ENCODE measurements around the gene OR4F15.
"Not testable (repeated sequence)": the region's sequence is repeated elsewhere in the genome, so short reads cannot be mapped to it uniquely, and the experiment has no call there.

The OR4F15 gene, protein sequence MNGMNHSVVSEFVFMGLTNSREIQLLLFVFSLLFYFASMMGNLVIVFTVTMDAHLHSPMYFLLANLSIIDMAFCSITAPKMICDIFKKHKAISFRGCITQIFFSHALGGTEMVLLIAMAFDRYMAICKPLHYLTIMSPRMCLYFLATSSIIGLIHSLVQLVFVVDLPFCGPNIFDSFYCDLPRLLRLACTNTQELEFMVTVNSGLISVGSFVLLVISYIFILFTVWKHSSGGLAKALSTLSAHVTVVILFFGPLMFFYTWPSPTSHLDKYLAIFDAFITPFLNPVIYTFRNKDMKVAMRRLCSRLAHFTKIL

DNA sequence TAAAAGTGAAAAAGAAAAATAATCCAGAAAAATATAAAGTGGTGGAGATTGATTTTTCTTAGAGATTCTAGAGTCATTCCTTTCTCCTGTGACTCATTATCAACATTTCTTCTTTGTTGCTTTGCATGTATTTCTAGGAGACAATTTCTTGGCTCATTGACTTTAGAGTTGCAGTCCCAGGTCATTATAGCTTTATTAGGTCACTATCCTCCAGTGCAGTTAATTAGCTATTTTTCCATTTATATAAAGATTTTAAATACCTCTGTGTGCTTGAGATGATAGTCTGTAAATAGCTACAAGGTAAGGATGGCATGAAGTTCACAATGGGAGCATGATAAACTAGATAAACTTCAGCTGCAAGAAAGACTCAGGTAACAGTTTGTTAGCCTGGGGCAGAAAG is at the start of gene OR4F15:
Gene OR4F15 (plus strand): TSS at position 301 of the 400 bp plus-strand sequence. CDS start 5,985 bp downstream, outside the sequence.
- DNase-seq = no peak

DNA sequence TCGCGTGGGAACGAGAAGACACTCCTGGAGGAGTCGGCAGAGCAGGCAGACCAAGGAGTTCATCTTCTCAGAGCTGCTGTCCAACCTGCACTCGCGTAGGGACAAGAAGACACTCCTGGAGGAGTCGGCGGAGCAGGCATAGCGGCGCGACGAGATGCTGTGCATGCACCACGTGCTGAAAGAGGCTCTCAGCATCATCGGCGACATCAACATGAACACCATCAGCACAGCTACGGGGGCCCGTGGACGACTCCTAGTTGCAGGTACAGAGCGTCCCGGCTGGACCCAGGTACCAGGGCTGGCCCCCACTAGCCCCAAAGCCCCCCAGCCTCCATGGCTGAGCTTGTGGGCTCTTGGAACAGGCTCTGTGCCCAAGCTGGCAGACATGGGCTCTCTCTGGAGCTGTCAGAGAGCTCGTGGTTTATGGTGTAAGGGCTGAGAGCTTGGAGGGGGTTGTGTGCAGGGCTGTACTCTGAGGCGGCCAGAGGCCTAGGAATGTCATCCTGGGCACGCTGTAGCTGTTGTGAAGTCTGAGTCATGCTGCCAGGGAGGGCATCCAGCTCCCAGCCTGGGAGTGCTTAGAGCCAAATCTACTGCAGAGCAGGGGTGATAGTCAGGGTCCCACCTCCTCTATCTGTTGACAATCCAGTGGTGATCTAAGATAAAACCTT is 47.2 kb upstream of the OR4F15 start:
- DNase-seq = not testable (repeated sequence)

DNA sequence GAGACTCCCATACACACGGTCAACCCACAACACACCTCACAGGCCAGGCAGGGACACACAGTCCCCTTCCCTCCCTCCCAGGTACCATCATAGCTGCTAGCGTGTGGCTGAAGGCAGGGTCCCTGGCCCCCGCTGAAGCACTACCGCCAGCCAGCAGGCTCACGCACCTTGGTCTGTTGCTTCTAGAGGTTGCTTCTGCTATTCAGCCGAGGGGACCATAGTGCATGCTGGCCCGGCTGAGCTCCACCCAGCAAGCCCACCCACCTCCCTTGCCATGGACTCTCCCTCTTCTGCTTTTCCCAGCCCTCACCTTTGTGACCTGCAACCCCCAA is 46.7 kb upstream of the OR4F15 start:
- DNase-seq = not testable (repeated sequence)

DNA sequence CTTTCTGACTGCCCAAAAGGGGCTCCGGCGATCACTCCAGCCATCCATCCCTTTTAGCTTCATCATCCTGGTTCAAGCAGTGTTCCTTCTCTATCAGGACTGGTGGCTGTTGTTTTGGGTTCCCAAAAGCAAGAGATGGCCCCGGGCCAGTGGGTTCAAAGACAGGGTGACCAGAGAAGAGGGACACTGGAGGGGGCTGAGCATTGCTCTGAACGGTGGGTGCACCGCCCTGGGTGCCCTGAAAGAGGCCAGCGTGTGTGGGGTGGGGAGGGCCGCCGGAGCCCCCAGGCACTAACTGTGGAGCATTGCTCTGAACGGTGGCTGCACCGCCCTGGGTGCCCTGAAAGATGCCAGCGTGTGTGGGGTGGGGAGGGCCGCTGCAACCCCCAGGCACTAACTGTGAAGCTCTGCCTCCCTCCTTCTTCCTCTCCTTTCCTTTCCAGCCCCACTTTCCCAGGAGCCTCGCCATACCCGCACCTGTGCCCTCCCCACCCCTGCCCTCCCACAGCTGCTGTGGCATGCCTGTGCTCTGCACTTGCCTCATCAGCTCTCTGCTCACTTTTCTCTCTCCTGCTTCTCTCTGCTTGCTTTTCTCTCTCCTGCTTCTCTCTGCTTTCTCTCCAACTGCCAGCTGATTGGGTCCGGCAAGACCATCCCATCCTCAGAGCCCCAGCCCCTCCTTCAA is 46.1 kb upstream of the OR4F15 start:
- no peak for DNase-seq

DNA sequence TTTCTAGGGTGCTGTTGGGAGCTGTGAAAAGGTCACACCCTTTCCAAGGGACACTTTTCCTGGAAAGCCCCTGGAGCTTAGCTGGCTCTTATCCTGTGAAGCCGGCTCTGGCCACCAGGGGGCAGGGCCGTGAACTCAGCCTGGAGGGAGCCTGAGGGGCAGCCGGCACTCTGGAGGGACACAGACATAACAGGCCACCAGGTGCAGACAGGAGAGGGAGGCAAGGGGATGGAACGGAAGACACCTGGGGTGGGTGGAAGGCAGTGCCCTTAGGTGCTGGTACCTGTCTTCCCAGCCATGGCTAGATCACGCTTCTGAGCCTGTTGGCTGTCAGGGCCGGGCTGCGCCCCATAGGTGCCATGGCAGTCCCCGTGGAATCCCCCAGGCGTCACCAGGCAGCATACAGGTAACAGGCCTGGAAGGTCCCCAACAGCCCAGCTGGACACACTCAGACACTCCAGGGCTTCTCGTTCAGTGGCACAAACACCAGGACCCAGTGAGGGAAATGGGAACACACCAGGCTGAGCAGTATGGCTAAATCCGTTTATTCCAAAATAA is 44.8 kb upstream of the OR4F15 start:
- not testable (repeated sequence) for DNase-seq

DNA sequence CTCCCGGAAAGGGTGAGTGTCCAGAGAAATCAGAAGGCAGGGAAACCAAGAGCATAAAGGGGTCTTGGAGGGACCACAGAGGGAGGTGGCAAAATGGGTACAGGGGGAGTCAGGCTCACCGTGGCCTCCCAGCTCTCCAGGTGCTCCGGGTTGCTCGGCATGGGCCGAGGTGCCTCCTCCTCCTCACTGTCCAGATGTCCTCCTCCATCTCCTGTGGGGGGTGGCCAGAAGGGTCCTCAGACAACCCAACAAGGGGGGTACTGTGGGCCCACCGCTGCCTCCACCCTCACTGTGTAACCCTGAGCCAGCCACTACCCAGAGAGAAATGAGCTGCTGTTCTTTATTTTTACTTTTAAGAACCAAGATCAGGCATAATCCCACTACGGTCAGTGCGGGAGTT is 39.1 kb upstream of the OR4F15 start:
- DNase-seq = no peak

DNA sequence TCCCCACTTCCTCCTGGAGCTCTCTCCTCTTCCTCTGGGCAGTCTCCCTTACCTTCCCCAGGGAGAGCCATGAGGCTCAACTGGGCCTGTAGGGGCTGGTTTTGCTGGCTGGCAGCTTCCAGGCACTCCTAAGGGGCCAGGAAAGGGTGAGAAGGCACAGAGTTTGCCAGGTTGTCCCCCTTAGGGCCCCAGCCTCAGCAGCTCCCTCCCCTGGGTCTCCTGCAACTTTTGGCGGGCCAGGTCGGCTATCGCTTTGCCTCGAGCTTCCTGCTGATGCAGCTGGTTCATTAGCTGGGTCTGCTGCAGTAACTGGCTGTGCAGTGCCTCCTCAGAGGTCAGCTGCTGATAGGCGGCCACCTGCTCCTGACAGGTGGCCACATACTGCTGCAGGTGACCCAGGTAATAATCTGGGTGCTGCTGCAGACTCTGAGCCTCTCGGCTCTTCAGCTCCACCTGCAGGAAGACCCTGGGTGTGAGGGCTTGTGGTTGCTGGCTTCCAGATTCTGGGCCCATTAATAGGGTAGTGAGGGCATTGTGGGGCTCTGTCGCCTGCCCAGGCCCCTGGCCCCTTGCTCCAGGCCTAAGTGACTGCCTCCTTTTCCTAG is 38.4 kb upstream of the OR4F15 start:
- DNase-seq = no peak

DNA sequence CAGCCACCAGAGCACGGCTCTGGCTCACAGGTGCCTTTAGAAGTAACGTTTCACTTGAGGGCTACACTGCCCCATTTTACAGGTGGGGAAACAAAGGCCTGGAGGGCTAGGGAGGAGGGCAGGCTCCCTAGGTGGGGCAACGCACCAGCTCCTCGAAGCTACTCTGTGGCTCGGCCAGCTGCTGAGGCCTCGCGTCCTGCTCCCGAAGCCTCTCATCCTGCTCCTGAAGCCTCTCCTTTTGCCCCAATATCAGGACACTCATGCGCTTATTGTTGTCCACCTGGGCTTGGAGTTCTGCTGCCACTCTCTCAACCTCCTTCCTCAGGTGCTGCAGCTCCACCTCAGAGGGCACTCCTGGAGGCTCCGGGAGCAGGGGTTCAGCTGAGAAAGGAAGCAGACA is 36.9 kb upstream of the OR4F15 start:
- DNase-seq = no peak

DNA sequence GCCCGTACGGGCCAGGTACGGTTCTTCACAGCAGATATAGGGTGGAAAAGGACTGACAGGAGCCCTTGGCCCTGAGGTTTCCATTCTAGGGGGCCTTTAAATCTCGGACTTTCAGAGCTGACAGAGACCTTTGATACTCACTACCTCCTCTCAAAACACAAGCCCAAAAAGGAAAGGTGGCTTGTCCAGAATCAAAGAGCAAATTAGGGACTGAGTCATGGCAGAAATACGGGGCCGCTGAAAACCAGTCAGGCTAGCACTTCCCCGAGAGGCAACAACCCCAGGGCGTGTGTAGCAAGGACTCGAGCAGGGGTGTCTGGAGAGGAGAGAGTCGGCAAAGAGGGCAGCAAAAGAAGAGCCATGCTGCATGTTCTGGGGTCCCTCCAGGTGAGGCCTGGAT is 33.4 kb upstream of the OR4F15 start:
- not testable (repeated sequence) for DNase-seq

DNA sequence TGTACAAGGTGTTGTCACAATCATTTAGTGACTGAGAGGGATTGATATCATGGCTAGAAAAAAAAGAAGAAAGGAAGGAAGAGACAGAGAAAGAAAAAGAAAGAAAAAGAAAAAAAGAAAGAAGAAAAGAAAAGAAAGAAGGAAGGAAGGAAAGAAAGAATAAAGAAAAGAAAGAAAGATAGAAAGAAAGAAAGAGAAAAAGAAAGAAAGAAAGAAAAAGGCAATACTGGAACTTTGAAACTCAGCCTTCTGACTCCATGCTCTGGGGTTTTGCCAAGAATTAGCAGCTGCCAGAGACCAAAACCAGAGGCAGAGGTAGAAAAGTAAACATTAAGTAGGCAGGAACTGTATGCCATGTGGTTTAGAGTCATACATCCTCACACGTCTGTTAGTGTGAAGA is 31.8 kb upstream of the OR4F15 start:
- DNase-seq = not testable (repeated sequence)

DNA sequence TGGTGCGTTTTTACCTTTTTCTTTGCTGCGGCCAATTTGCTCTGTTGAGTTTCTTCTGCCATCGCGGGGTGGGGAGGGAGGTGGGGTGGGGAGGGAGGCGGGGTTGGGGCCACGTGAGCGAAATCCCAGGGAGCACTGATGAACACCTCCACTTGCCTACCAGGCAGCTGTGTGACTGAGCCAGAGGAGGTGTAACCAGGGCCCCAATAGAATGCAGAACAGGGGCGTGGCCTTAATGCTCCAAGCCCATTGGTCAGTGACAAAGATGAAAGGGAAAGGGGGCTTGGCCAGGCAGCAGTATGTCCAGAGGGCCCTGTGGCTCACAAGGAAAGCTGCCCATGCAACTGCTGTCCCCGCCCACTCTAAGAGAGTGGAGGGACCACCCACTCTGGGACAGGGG is 30.1 kb upstream of the OR4F15 start:
- no peak for DNase-seq

DNA sequence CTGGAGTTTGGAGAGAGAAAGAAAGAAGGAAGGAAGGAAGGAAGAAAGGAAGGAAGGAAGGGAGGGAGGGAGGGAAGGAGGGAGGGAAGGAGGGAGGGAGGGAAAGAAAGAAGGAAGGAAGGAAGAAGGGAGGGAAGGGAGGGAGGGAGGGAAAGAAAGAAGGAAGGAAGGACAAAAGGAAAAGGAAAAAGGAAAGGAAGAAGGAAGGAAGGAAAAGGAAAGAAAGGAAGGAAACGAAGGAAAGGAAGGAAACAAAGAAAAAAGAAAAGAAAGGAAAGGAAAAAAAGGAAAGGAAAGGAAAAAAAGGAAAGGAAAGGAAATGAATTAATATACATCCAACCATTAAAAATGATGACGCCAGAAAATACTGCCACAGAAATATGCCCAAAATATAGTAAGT is 27.4 kb upstream of the OR4F15 start:
- no peak for DNase-seq

DNA sequence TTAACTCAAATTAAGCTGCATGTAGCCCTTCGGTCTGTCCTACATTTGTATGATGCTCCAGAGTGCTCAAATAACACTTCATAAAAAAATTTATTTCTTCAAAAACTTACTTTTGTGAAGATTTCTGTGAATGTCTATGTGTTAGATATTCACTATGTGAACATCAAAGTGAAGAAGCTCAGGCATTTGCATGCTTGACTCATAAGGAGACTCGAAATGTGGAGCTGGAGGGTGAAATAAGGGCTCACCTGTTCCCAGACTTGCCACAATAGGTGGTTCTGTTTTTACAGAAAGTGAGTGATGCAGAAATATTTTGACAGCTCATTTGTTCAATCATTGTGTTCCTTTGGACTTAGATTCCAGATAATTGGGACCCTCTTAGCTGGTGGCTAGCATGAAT is 25.6 kb upstream of the OR4F15 start:
- not testable (repeated sequence) for DNase-seq

DNA sequence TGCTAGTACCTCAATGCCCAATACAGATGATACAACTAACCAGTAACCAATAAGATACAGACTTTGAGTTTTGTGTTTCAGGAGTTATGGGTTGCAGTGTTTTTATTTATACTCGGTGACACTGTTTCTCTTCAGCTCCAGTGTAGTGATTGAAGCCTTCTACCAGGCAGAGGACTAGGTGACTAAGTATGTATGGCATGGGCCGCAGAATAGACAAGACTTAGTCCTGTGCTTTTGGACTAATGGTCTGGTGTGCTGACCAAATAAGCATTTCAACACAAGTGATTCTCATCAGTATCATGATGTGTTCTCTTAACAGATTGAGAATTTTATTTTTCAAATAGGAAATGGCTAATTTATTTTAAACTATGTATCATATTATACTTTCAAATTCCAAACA is 24.0 kb upstream of the OR4F15 start:
- not testable (repeated sequence) for DNase-seq

DNA sequence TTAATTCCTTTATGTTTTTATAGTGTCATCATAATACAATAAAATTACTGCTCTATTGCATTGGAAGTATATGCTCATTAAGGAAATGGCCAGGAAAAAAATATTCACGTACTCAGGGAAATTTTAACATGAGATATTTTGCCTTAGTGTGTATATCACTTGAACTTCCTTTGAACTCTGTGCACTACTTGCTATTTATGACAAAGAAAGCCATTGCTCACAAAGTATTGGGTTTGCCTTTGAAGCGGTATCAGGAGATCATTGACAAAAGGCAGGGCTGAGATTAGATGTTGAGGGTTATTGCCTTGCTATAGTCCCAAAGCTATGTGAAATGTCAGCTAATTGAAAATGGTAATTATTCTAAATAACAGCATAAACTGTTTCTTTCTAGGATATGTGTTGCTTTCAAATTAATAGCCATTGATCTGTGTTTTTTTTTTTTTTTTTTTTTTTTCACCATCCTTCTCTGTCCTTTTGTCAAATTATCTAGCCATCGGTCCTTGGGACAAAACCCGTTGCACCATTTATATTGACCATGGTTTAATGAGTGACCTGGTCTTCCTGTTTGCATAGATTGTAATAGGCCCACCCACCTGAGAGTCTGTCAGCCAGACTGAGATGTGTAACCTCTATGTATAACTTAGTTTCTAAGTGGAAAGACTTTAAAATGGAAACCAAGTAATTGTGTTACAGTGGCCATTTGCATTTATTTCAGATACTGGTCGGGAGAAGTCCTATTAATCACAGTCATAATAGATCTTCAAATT is 23.3 kb upstream of the OR4F15 start:
- not testable (repeated sequence) for DNase-seq

DNA sequence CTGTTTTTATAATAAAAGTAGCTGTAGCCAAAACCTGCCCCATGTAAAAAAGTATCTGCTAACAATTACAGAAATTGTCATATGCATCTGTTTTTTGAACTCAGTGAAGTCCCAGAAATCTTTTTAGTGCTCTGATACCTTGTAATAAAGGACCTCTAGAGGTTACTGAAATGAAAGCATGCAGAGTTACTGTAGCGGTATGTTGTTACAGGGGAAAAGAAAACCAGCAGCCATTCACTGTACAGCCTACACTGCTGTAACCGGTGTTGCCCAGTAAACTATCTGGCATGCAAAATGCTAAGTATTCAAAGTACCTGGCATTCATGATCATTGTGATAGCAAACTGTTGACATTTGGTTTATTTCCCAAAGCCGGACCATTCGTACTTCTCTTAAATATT is 21.3 kb upstream of the OR4F15 start:
- not testable (repeated sequence) for DNase-seq

DNA sequence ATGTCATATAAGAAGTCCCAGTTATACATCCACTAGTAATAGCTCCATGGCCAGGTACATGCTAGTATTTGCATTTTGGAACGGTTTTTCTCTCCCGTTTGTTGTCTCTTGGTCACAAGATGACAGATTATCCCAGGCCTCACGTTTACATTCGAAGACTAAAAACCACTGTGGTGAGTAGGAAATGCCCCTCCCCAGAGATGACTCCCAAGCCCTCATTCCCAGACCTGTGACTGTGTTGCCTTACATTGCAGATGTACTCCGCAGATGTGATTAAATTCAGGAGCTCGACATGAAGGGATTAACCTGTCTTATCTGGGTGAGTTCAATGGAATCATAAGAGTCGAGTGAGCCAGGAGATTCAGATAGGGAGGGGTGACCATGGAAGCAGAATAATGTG is 18.0 kb upstream of the OR4F15 start:
- DNase-seq = not testable (repeated sequence)

DNA sequence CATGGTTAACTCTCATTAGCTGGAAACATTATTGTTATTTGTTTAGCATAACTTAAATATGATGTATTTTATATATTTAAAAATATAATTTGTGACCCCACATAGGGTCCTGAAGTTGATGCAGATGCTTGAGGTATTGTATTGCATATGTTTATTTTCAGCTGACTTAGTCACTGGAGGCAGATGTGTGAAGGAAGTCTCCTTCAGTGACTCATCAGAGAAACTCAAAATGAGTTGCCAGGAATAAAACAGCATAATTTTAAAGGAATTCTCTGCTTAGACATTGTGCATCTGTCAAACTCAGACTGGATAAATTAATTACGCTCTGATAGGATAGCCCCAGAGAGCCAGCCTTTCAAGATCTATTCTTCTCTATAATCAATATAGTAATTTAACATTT is 16.5 kb upstream of the OR4F15 start:
- DNase-seq = no peak

DNA sequence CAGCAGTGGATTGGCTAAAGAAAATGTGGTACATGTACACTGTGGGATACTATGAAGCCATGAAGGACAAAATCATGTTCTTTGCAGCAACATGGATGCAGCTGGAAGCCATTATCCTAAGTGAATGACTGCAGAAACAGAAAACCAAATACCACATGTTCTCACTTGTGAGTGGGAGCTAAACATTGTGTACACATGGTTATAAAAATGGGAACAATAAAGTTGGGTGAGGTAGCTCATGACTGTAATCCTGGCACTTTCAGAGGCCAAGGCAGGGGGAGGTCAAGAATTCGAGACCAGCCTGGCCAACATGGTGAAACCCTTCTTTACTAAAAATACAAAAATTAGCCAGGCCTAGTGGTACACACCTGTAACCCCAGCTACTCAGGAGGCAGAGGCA is 12.3 kb upstream of the OR4F15 start:
- DNase-seq = no peak

DNA sequence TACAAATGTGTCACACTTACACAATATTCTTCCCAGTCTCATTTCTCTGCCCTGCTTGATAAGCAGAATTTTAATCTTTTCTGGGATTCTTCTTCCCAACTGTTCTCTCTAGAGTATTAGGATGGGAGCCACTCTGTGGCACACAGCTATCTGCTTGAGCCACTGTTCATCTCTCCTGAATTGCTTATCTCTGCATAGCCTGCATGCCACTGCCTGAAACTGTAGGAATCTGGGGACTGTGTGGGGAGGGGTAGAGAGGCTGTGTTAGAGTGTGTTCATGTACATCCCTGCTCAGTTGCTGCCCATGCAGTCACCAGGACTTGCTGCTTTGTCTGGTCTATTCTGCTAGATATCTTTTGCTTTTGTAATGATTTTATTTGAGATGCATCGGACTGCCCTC is 11.0 kb upstream of the OR4F15 start:
- no peak for DNase-seq

DNA sequence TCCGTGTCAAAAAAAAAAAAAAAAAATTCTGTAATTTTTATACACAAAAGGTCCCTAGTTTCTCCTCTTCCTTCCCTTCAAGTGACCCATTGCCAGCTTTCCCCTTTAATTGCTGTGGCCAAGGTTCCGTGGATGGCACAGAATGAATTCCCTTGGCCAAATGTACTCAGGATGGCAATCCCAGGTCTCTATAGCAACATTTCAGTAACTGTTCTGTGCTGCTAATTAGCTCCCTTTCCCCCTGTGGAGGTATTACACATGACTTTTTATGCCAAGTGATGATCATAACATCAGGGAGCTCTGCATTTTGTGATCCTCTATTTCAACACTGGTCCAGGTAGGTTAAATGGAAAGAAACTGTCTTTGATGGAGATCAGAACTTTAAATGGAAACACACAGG is 8.8 kb upstream of the OR4F15 start, which contains the start of gene OR4F6:
Gene OR4F6 (plus strand): TSS at position 301 of the 400 bp plus-strand sequence. CDS start 2,211 bp downstream, outside the sequence.
- DNase-seq = no peak

DNA sequence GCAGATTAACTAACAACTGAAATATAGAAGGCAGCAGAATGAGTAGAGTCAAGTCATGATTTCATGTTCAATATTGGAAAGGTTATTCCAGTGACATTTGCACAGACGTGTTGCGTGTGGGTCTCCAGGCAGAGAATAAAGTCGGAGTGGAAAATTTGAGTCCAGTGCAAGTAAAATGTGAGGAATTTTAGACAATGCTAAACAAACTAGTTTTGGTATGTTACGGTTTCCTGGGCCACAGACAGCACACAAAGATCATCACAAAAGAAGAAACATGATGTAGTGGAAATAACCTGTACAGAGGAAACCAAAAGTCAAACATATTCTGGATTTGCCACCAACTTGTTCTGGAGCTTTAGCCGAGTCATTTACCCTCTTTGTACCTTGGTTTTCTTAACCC is 8.3 kb upstream of the OR4F15 start:
- no peak for DNase-seq

DNA sequence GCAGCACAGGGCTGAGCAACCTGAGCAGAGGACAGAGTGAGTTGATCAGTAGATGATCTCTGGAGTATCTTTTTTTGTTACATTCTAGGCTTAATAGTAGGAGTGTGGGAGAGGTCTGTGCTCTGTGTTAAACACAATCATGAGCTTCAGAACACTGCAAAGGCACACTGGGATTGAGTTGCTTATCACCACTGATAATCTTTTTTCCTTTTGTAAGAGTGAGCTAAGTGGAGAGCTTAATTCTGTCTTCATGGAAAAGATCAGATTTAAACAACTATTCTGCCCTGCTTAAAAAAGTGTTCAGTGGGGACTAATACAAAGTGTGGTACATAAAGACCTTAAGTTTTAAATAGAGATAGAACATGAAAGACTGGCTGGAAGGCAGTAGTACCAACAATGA is 7.6 kb upstream of the OR4F15 start:
- DNase-seq = no peak
